ENCODE measurements around the gene PRKRA. TPM values are rescaled to one million over a fixed set of nuclear protein-coding genes. Genes with fewer than 3 reads are reported as not detected.

Gene PRKRA
- total and polyA plus RNA-seq, 2 of the 13 experiments (the other 11 are each of a cell fraction or from before 2014, with no cell fraction given) = 53.1 to 74.7 TPM

DNA sequence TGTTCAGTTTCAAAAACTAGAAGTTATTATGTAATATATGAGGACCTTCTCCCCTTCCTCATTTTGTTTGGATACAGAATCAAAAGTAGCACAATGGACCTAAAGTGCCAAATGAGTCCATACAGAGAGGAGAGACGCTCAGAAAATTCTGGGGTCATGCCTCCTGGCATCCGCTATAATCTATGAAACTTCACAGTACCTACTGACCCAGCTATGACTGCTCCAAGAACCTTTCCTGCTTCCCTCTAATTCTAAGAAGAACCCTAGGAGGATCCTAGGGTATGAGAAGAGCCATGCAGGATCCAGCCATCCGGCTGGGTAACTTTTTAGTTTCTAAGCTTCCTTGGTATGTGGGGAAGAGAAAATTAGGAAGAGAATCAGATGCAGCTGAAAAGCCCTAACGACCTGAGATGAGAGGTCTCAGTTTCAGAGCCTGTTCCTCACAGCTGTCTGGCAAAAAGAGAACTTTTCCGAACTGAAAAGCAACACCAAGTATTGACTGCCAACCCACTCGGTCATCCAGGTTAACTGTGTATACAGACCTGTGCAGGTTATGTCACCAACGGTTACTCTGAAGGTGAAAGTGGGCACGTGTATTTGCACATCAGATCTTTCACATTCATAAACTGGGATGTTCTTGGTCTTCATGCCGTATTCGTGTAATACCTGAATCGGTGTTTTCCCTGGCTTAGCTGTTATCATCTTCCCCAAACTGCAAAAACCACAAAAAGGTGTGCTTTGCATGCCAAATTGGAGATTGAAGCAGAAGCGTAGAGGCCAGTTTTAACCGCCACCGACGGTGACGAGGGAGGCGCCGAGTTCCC, 1.1 kb downstream of the PRKRA start (continued):
- TF ChIP-seq TMF1 (CRISPR knock-in tag; IDR thresholded peaks at IDR 0.05; ENCODE audit: low read depth) (peak; percentile 23; the same call in 1 of the 2 replicates), GATAD2A (CRISPR knock-in tag; IDR thresholded peaks at IDR 0.05) (0 out of 2 replicates have a peak, but pooled peaks have one; percentile 11), ZNF589 (CRISPR knock-in tag; conservative IDR thresholded peaks at IDR 0.05) (0 out of 2 replicates have a peak, but pooled peaks have one; percentile 44), PCBP2 (optimal IDR thresholded peaks at IDR 0.05; ENCODE audit: low read depth, low read length, poor library complexity, severe bottlenecking) (no peak), ZNF235 (CRISPR knock-in tag; IDR thresholded peaks at IDR 0.05; ENCODE audit: borderline replicate concordance) (no peak)
- TF ChIP-seq, protein P1, sequence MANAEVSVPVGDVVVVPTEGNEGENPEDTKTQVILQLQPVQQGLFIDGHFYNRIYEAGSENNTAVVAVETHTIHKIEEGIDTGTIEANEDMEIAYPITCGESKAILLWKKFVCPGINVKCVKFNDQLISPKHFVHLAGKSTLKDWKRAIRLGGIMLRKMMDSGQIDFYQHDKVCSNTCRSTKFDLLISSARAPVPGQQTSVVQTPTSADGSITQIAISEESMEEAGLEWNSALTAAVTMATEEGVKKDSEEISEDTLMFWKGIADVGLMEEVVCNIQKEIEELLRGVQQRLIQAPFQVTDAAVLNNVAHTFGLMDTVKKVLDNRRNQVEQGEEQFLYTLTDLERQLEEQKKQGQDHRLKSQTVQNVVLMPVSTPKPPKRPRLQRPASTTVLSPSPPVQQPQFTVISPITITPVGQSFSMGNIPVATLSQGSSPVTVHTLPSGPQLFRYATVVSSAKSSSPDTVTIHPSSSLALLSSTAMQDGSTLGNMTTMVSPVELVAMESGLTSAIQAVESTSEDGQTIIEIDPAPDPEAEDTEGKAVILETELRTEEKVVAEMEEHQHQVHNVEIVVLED (CRISPR knock-in tag; IDR thresholded peaks at IDR 0.05; ENCODE audit: borderline replicate concordance) = no peak
- TF ChIP-seq, protein P2, sequence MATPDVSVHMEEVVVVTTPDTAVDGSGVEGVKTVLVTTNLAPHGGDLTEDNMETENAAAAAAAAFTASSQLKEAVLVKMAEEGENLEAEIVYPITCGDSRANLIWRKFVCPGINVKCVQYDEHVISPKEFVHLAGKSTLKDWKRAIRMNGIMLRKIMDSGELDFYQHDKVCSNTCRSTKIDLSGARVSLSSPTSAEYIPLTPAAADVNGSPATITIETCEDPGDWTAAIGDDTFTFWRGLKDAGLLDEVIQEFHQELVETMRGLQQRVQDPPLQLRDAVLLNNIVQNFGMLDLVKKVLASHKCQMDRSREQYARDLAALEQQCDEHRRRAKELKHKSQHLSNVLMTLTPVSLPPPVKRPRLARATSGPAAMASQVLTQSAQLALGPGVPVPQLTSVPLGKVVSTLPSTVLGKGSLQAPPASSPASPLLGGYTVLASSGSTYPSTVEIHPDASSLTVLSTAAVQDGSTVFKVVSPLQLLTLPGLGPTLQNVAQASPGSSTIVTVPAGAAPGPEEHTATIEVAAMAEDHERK (CRISPR knock-in tag; IDR thresholded peaks at IDR 0.05; ENCODE audit: low read depth) = no peak
- TF ChIP-seq, protein P3, sequence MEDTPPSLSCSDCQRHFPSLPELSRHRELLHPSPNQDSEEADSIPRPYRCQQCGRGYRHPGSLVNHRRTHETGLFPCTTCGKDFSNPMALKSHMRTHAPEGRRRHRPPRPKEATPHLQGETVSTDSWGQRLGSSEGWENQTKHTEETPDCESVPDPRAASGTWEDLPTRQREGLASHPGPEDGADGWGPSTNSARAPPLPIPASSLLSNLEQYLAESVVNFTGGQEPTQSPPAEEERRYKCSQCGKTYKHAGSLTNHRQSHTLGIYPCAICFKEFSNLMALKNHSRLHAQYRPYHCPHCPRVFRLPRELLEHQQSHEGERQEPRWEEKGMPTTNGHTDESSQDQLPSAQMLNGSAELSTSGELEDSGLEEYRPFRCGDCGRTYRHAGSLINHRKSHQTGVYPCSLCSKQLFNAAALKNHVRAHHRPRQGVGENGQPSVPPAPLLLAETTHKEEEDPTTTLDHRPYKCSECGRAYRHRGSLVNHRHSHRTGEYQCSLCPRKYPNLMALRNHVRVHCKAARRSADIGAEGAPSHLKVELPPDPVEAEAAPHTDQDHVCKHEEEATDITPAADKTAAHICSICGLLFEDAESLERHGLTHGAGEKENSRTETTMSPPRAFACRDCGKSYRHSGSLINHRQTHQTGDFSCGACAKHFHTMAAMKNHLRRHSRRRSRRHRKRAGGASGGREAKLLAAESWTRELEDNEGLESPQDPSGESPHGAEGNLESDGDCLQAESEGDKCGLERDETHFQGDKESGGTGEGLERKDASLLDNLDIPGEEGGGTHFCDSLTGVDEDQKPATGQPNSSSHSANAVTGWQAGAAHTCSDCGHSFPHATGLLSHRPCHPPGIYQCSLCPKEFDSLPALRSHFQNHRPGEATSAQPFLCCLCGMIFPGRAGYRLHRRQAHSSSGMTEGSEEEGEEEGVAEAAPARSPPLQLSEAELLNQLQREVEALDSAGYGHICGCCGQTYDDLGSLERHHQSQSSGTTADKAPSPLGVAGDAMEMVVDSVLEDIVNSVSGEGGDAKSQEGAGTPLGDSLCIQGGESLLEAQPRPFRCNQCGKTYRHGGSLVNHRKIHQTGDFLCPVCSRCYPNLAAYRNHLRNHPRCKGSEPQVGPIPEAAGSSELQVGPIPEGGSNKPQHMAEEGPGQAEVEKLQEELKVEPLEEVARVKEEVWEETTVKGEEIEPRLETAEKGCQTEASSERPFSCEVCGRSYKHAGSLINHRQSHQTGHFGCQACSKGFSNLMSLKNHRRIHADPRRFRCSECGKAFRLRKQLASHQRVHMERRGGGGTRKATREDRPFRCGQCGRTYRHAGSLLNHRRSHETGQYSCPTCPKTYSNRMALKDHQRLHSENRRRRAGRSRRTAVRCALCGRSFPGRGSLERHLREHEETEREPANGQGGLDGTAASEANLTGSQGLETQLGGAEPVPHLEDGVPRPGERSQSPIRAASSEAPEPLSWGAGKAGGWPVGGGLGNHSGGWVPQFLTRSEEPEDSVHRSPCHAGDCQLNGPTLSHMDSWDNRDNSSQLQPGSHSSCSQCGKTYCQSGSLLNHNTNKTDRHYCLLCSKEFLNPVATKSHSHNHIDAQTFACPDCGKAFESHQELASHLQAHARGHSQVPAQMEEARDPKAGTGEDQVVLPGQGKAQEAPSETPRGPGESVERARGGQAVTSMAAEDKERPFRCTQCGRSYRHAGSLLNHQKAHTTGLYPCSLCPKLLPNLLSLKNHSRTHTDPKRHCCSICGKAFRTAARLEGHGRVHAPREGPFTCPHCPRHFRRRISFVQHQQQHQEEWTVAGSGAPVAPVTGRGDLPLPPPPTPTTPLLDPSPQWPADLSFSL (CRISPR knock-in tag; IDR thresholded peaks at IDR 0.05) = 0 out of 2 replicates have a peak, but pooled peaks have one; percentile 16
- TF ChIP-seq, protein P4, sequence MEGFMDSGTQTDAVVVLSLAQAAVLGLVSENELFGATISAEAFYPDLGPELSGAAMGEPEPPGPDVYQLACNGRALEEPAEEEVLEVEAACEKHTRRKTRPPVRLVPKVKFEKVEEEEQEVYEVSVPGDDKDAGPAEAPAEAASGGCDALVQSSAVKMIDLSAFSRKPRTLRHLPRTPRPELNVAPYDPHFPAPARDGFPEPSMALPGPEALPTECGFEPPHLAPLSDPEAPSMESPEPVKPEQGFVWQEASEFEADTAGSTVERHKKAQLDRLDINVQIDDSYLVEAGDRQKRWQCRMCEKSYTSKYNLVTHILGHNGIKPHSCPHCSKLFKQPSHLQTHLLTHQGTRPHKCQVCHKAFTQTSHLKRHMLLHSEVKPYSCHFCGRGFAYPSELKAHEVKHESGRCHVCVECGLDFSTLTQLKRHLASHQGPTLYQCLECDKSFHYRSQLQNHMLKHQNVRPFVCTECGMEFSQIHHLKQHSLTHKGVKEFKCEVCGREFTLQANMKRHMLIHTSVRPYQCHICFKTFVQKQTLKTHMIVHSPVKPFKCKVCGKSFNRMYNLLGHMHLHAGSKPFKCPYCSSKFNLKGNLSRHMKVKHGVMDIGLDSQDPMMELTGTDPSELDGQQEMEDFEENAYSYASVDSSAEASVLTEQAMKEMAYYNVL (CRISPR knock-in tag; IDR thresholded peaks at IDR 0.05; ENCODE audit: borderline replicate concordance) = no peak
- TF ChIP-seq, protein P5, sequence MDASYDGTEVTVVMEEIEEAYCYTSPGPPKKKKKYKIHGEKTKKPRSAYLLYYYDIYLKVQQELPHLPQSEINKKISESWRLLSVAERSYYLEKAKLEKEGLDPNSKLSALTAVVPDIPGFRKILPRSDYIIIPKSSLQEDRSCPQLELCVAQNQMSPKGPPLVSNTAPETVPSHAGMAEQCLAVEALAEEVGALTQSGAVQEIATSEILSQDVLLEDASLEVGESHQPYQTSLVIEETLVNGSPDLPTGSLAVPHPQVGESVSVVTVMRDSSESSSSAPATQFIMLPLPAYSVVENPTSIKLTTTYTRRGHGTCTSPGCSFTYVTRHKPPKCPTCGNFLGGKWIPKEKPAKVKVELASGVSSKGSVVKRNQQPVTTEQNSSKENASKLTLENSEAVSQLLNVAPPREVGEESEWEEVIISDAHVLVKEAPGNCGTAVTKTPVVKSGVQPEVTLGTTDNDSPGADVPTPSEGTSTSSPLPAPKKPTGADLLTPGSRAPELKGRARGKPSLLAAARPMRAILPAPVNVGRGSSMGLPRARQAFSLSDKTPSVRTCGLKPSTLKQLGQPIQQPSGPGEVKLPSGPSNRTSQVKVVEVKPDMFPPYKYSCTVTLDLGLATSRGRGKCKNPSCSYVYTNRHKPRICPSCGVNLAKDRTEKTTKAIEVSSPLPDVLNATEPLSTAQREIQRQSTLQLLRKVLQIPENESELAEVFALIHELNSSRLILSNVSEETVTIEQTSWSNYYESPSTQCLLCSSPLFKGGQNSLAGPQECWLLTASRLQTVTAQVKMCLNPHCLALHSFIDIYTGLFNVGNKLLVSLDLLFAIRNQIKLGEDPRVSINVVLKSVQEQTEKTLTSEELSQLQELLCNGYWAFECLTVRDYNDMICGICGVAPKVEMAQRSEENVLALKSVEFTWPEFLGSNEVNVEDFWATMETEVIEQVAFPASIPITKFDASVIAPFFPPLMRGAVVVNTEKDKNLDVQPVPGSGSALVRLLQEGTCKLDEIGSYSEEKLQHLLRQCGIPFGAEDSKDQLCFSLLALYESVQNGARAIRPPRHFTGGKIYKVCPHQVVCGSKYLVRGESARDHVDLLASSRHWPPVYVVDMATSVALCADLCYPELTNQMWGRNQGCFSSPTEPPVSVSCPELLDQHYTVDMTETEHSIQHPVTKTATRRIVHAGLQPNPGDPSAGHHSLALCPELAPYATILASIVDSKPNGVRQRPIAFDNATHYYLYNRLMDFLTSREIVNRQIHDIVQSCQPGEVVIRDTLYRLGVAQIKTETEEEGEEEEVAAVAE (CRISPR knock-in tag; IDR thresholded peaks at IDR 0.05; ENCODE audit: borderline replicate concordance) = no peak
